Retinal pigment epithelial cell (primary cell): ENCODE results near the gene MVK.

Source experiments
- DNase-seq: peaks from one replicate; pipeline ENCODE4 v3.0.0-alpha.2; 2010; ENCODE audit warnings: low read depth
- H3K4me3 ChIP-seq: 2 replicates; pipeline ENCODE4 v1.5.1; 2011; ENCODE audit warnings: mild to moderate bottlenecking, low read length, control low read depth, moderate library complexity
- CTCF ChIP-seq: conservative IDR thresholded peaks from 2 replicates; pipeline ENCODE4 v1.5.1; 2011; ENCODE audit warnings: low read depth, low read length, control low read depth, inconsistent platforms

Gene MVK

GRCh38 chr12:109544955-109545531 is 28.6 kb upstream of the MVK start:
- DNase-seq: no peak

GRCh38 chr12:109545826-109546225 is 27.8 kb upstream of the MVK start:
- H3K4me3 ChIP-seq: no peak overlapping the region
- no peak for DNase-seq
- TF ChIP-seq CTCF: no peak

More at GRCh38 chr12:109544955-109545531, 28.6 kb upstream of the MVK start:
- TF ChIP-seq CTCF: no peak
- no peak overlapping the region for H3K4me3 ChIP-seq

GRCh38 chr12:109547286-109547685 is 26.3 kb upstream of the MVK start:
- DNase-seq: no peak
- no peak for TF ChIP-seq CTCF
- H3K4me3 ChIP-seq: no peak overlapping the region

- DNase-seq: no peak
These were observed 25.3 kb upstream of the MVK start for GRCh38 chr12:109548258-109548657.

GRCh38 chr12:109549613-109550270 is 23.9 kb upstream of the MVK start:
- no peak overlapping the region for H3K4me3 ChIP-seq
- DNase-seq: no peak
- TF ChIP-seq CTCF: no peak

More at GRCh38 chr12:109548258-109548657, 25.3 kb upstream of the MVK start:
- no peak for TF ChIP-seq CTCF
- H3K4me3 ChIP-seq: no peak overlapping the region

GRCh38 chr12:109550281-109550680 is 23.3 kb upstream of the MVK start:
- no peak for TF ChIP-seq CTCF
- H3K4me3 ChIP-seq: no peak overlapping the region
- DNase-seq: no peak

- no peak overlapping the region for H3K4me3 ChIP-seq
- DNase-seq: no peak
- no peak for TF ChIP-seq CTCF
These were observed 22.5 kb upstream of the MVK start for GRCh38 chr12:109551108-109551507.
